GM18526 (cell line): ENCODE data around the gene RNF207.

ENCODE experiments used
- POLR2A ChIP-seq: IDR thresholded peaks from 3 replicates; pipeline ENCODE4 v1.6.1; 2011; ENCODE audit not compliant: insufficient read length; ENCODE audit errors: extremely low read depth

The RNF207 gene

GRCh38 chr1:6260433-6260934 is 54.6 kb downstream of the RNF207 start:
- no peak for TF ChIP-seq POLR2A

- TF ChIP-seq POLR2A = no peak
Measured at GRCh38 chr1:6260961-6261614, 55.2 kb downstream of the RNF207 start, which contains the start of gene GPR153. Gene GPR153 (minus strand): TSS chr1:6261098. CDS start chr1:6254905, 6,193 bp downstream.

GRCh38 chr1:6261615-6261995 is 55.7 kb downstream of the RNF207 start:
- TF ChIP-seq POLR2A = no peak

- TF ChIP-seq POLR2A = no peak
Measured at GRCh38 chr1:6262555-6263420, 56.9 kb downstream of the RNF207 start.

GRCh38 chr1:6263716-6264115 is 57.8 kb downstream of the RNF207 start:
- no peak for TF ChIP-seq POLR2A

GRCh38 chr1:6265151-6265550 is 59.2 kb downstream of the RNF207 start:
- no peak for TF ChIP-seq POLR2A

- no peak for TF ChIP-seq POLR2A
Measured at GRCh38 chr1:6266641-6267040, 60.7 kb downstream of the RNF207 start.

GRCh38 chr1:6267686-6268322 is 61.9 kb downstream of the RNF207 start:
- no peak for TF ChIP-seq POLR2A

GRCh38 chr1:6268415-6268814 is 62.5 kb downstream of the RNF207 start:
- no peak for TF ChIP-seq POLR2A

GRCh38 chr1:6269296-6269695 is 63.4 kb downstream of the RNF207 start:
- TF ChIP-seq POLR2A = no peak

- TF ChIP-seq POLR2A = no peak
Measured at GRCh38 chr1:6269720-6270400, 63.9 kb downstream of the RNF207 start.

- no peak for TF ChIP-seq POLR2A
Measured at GRCh38 chr1:6270401-6270800, 64.5 kb downstream of the RNF207 start.
